GM18498 (cell line): ENCODE results near the gene FRMD1.

Source experiments
- ATAC-seq: cut with Tn5 transposase; IDR thresholded peaks from one replicate; pipeline ENCODE4 v1.9.1; 2021; ENCODE audit warnings: mild to moderate bottlenecking, moderate library complexity; ENCODE audit not compliant: unreplicated experiment

The FRMD1 gene

GRCh38 chr6:168113226-168113625 lies 34.2 kb upstream of the FRMD1 start:
- ATAC-seq, result no peak

GRCh38 chr6:168111911-168112310 lies 32.9 kb upstream of the FRMD1 start:
- ATAC-seq, result no peak

- ATAC-seq, result no peak
Measured at GRCh38 chr6:168110437-168110836, 31.4 kb upstream of the FRMD1 start.

- no peak for ATAC-seq
Measured at GRCh38 chr6:168109171-168109570, 30.2 kb upstream of the FRMD1 start.

- no peak for ATAC-seq
Measured at GRCh38 chr6:168107191-168107983, 28.4 kb upstream of the FRMD1 start.

- no peak for ATAC-seq
Measured at GRCh38 chr6:168106633-168107005, 27.6 kb upstream of the FRMD1 start.

- ATAC-seq, result no peak
Measured at GRCh38 chr6:168105813-168106632, 27.0 kb upstream of the FRMD1 start.

- ATAC-seq, result no peak
Measured at GRCh38 chr6:168104636-168105035, 25.6 kb upstream of the FRMD1 start.

- no peak for ATAC-seq
Measured at GRCh38 chr6:168103050-168103830, 24.2 kb upstream of the FRMD1 start.

GRCh38 chr6:168102315-168102985 lies 23.4 kb upstream of the FRMD1 start:
- no peak for ATAC-seq

- ATAC-seq, result no peak
Measured at GRCh38 chr6:168101590-168102314, 22.7 kb upstream of the FRMD1 start.

- ATAC-seq, result no peak
Measured at GRCh38 chr6:168100803-168101589, 22.0 kb upstream of the FRMD1 start.

GRCh38 chr6:168100011-168100802 lies 21.2 kb upstream of the FRMD1 start:
- ATAC-seq, result no peak

- ATAC-seq, result no peak
Measured at GRCh38 chr6:168099201-168100010, 20.4 kb upstream of the FRMD1 start.

- ATAC-seq, result no peak
Measured at GRCh38 chr6:168098431-168098861, 19.4 kb upstream of the FRMD1 start.

- no peak for ATAC-seq
Measured at GRCh38 chr6:168097621-168098430, 18.8 kb upstream of the FRMD1 start.

GRCh38 chr6:168097221-168097620 lies 18.2 kb upstream of the FRMD1 start:
- ATAC-seq, result no peak
